ENCODE measurements around the gene NACA. TPM values are rescaled to one million over a fixed set of nuclear protein-coding genes. Genes with fewer than 3 reads are reported as not detected.

NACA gene
- total RNA-seq, 4 donors from 2014 or later: 313 to 793 (median 416) TPM

DNA sequence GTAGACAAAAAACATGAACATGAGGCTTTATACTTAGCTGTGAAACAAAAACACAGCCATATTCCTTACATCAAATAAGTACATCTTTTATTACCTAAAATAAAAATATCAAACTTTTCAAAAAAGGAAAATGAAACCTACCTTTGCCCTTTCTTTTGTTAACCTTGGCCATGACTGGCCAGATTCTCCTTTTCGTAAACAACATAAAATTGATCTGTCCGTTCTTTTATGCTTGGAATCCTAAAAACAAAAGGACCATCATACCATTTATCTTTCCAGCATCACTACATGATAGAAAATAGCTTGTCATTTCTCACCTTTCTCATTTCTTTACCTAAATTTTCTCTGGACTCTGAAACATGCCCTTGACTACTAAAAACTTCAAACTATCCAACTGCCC lies 53.5 kb downstream of the NACA start:
- no peaks in the 10 kb centered on the region for H3K27me3 ChIP-seq
- H3K4me3 ChIP-seq: no peak overlapping the region
- no peaks in the 10 kb centered on the region for H3K9me3 ChIP-seq
- peaks cover 0 to 23% (median 2%) of the 10 kb centered on the region in 4 donors for H3K4me1 ChIP-seq
- no peak for DNase-seq
- peaks cover 0 to 53% (median 0%) of the 10 kb centered on the region in 3 donors for H3K36me3 ChIP-seq
- H3K27ac ChIP-seq: no peak overlapping the region
- TF ChIP-seq, protein P1, sequence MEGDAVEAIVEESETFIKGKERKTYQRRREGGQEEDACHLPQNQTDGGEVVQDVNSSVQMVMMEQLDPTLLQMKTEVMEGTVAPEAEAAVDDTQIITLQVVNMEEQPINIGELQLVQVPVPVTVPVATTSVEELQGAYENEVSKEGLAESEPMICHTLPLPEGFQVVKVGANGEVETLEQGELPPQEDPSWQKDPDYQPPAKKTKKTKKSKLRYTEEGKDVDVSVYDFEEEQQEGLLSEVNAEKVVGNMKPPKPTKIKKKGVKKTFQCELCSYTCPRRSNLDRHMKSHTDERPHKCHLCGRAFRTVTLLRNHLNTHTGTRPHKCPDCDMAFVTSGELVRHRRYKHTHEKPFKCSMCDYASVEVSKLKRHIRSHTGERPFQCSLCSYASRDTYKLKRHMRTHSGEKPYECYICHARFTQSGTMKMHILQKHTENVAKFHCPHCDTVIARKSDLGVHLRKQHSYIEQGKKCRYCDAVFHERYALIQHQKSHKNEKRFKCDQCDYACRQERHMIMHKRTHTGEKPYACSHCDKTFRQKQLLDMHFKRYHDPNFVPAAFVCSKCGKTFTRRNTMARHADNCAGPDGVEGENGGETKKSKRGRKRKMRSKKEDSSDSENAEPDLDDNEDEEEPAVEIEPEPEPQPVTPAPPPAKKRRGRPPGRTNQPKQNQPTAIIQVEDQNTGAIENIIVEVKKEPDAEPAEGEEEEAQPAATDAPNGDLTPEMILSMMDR (IDR thresholded peaks at IDR 0.05): no peak
- no peak for TF ChIP-seq POLR2A (IDR thresholded peaks at IDR 0.05)

DNA sequence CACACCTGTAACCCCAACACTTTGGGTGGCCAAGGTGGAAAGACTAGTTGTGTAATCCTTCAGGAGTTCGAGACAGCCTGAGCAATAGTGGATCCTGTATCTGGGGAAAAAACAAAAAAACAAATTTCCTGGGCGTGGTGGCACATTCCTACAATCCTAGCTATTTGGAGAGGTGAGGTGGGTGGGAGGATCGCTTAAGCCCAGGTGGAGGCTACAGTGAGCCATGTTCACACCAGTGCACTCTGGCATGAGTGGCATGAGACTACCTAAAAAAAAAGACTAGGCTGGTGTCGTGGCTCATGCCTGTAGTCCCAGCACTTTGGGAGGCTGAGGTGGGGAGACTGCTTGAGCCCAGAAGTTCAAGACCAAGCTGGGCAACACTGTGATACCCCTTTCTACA lies 54.3 kb downstream of the NACA start:
- H3K36me3 ChIP-seq: peaks cover 0 to 61% (median 0%) of the 10 kb centered on the region in 3 donors
- no peak overlapping the region for H3K27ac ChIP-seq

DNA sequence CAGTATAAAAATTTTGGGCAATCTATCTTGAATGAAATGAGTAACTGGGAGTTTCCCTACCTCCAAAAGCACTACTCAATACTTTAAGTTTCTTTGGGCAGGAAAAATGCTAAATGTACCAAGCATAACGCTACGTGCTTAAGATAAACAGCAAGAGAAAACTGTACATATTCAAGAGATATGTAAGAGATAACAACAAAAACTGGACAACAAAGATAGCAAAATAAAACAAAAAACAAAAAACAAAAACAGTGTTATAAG lies 57.0 kb downstream of the NACA start:
- H3K27me3 ChIP-seq: no peaks in the 10 kb centered on the region
- no peaks in the 10 kb centered on the region for H3K9me3 ChIP-seq
- H3K4me3 ChIP-seq: no peak overlapping the region
- no peak for DNase-seq
- H3K4me1 ChIP-seq: peaks cover 0 to 13% (median 2%) of the 10 kb centered on the region in 4 donors
- peaks cover 0 to 87% (median 0%) of the 10 kb centered on the region in 3 donors for H3K36me3 ChIP-seq
- H3K27ac ChIP-seq: no peak overlapping the region
- no peak for TF ChIP-seq POLR2A (IDR thresholded peaks at IDR 0.05)
- TF ChIP-seq, protein P1 (IDR thresholded peaks at IDR 0.05): no peak

More for the DNA sequence above, 54.3 kb downstream of the NACA start:
- Histone ChIP-seq H3K4me3 (no peak overlapping the region), H3K9me3 (no peaks in the 10 kb centered on the region), H3K4me1 (peaks cover 0 to 18% (median 2%) of the 10 kb centered on the region in 4 donors), H3K27me3 (no peaks in the 10 kb centered on the region)
- TF ChIP-seq, protein P1 (IDR thresholded peaks at IDR 0.05): no peak
- TF ChIP-seq POLR2A (IDR thresholded peaks at IDR 0.05): no peak
- DNase-seq: no peak

Small RNA genes within 50 kb of the gene (small RNA-seq; reads per million reads assigned to genes)
- 0 reads per million in 2 donors for gene RN7SL809P

Other genes starting within 250 kb of the NACA start
- gene GLS2, start 237.1 kb downstream of the NACA start, total RNA-seq: 1 to 10 TPM; 1.5 to 6.6 (median 2.6) TPM
- 10 to 100 TPM; 10.7 to 22.3 (median 12.5) TPM for gene RBMS2, start 203.5 kb downstream of the NACA start, total RNA-seq
- gene BAZ2A, start 95.0 kb downstream of the NACA start, total RNA-seq: 100 to 1,000 TPM in 3 of 4 donors, 10 to 100 TPM in 1; 98.2 to 259 (median 141) TPM
- gene ATP5F1B, start 79.3 kb downstream of the NACA start, total RNA-seq: 100 to 1,000 TPM; 333 to 768 (median 688) TPM
- 10 to 100 TPM; 50.6 to 95.7 (median 67.3) TPM for gene PTGES3, start 37.0 kb downstream of the NACA start, total RNA-seq
- 10 to 100 TPM in 1 of 4 donors, 1 to 10 TPM in 3; 3.4 to 38.0 (median 5.7) TPM for gene PRIM1, start 27.0 kb upstream of the NACA start, total RNA-seq
- gene HSD17B6, start 38.0 kb upstream of the NACA start, total RNA-seq: 1 to 10 TPM in 1 of 4 donors, not detected in 3; 2.5 TPM
- gene SDR9C7, start 209.1 kb upstream of the NACA start, total RNA-seq: not detected
- 1 to 10 TPM in 2 of 4 donors, not detected in 2; 1.1 to 1.2 TPM for gene RDH16, start 232.3 kb upstream of the NACA start, total RNA-seq